ENCODE data around the gene SLC4A2.

DNA sequence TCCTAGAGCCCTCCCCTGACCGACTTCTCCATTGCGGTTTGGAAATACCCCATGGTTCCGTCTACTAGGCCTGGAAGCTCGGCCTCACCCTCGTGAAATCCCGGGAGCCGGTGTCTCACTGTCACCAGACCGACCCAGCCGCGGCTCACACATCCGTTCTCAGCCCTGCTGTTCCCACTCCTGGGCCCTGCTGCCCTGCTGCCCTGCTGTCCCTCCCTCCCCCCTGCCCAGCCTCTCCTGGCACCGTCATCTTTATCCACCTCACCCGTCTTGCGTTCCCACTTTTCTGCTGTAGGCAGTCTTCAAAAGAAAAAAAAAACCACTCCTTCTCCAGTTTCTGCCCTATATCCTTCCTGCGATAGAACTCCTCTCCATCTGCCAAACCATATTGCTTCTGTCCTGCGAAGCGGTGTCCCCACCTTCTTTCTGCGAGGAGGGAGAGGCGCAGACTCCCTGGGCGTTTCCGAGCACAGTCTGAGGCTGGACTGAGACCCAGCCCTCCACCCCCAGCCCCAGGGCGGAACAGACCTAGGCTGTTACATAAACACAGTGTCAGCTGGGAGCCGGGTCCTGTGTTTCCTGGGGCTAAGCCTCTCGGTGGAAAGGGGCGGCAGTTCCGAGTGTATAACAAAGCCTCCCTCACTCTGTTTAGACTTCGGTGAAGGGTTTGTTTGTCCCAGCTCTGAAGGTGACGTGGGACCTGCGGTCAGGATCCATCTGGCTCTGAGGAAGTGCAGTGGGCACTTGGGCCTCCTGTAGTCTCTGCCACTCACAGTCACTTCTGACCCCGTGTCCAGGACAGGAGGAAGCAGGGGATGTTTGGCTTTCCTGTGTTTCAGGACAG is 29.7 kb downstream of the SLC4A2 start:
- TF ChIP-seq, protein P1, sequence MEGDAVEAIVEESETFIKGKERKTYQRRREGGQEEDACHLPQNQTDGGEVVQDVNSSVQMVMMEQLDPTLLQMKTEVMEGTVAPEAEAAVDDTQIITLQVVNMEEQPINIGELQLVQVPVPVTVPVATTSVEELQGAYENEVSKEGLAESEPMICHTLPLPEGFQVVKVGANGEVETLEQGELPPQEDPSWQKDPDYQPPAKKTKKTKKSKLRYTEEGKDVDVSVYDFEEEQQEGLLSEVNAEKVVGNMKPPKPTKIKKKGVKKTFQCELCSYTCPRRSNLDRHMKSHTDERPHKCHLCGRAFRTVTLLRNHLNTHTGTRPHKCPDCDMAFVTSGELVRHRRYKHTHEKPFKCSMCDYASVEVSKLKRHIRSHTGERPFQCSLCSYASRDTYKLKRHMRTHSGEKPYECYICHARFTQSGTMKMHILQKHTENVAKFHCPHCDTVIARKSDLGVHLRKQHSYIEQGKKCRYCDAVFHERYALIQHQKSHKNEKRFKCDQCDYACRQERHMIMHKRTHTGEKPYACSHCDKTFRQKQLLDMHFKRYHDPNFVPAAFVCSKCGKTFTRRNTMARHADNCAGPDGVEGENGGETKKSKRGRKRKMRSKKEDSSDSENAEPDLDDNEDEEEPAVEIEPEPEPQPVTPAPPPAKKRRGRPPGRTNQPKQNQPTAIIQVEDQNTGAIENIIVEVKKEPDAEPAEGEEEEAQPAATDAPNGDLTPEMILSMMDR (conservative IDR thresholded peaks at IDR 0.05 in 1 of 2, IDR thresholded peaks at IDR 0.05 in 1 of 2; ENCODE audit: extremely low read depth in 1 of 2, insufficient read depth in 1 of 2, low read depth in 1 of 2, low read length in 2 of 2): no peak
- TF ChIP-seq EZH2 (IDR thresholded peaks at IDR 0.05; ENCODE audit: borderline replicate concordance, low read length): no peak

All from mammary epithelial cell (primary cell).